Right kidney (tissue), 1 donor: ENCODE results near the gene TMEM150C.
"Not testable (repeated sequence)": the region's sequence is repeated elsewhere in the genome, so short reads cannot be mapped to it uniquely, and the experiment has no call there.

Source experiments
- DNase-seq: peaks from one replicate; pipeline ENCODE4 v3.0.0-alpha.2; 2016

The TMEM150C gene

DNA sequence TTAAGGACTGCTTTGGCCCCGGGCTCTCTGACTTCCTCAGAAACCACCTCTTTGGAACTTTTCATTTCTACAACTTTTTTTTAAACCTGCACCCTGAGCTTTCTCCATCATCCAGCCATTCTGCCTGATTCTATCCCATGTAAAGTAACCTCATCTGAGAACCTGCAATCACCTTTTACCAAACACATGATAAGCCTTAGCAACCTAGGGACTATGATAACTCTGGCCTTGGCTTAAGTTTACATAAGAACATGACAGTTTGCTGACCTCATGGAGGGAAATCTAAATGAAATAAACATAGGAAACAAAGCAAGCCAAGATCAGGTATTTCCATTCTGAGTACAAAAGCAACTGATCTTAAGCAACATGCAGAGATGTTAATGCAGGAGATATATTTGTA lies 15.7 kb upstream of the TMEM150C start:
- DNase-seq: no peak

DNA sequence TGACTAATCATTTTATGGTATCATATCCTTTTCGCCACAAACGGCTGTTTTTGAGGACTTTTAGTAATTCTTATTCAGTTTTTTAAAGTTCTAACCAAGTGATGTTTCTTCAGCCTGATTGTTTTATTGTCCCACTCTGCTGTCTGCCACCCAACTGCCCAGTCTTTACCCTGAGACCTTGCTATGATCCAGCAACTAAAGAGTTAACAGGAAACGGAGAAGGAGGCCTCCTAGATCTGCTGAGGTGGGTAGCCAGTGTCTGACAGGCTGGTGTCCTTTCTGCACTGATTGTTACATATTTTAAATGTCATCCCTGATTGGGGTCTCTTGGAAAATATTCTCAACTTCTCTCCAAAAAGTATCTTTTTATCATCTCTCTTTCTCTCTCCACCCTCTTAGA lies 7.9 kb upstream of the TMEM150C start:
- DNase-seq: no peak

GRCh38 chr4:82569076-82569475 lies 7.3 kb upstream of the TMEM150C start:
- DNase-seq: no peak

DNA sequence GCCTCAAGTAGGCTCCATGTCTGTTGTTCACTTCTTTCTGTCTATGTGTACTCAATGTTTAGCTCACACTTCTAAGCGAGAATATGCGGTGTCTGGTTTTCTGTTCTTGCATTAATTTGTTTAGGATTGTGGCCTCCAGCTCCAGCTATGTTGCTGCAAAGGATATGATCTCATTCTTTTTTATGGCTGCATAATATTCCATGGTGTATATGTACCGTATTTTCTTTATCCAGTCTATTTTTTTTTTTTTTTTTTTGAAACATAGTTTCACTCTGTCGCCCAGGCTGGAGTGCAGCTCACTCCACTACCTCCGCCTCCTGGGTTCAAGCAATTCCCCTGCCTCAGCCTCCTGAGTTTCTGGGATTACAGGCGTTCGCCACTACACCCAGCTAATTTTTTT lies 5.7 kb upstream of the TMEM150C start:
- DNase-seq: no peak

- DNase-seq: no peak
Observed at GRCh38 chr4:82562564-82562854, 721 bp upstream of the TMEM150C start.

DNA sequence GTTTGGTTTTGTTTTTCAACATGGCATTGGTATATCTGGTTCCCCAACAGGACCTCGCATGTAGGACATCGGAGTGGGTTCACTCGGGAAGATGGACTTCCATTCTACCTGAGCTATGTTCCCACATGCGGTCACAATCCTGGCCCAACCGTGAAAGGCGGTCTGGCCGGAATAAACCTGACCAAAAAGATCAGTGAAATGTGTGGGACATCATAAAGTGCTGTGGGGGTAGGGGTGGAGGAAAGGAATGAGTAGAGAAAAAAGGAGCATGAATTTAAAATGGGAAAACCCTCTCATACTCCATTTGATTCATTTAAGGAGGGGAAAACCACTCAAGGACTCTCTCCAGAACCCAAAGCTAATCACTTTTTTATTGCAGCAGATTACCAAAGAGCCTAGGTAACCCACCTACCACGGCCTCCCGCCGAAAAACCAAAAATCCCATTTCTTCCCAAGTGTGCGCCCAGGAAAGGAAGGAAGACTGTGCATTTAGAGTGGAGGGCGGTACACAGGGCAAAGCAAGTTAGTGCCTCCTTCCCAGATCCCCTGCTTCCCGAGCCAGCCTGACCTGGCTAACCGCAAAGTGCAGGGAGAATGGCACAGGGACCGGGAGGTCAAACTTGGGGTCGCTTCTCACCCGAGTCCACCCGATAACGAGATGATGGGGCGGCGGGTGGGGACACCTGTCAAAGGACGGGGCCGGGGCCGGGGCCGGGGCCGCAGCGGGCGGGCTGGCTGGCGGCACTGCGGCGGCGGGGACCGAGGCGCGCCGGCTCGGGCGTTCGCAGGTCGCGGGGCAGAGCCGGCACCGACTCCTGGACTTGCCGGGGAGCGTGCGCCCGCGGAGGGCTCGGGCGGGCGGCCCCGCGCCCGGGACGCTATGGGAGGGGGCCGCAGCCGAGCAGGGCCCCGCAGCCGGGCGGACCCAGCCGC lies 669 bp downstream of the TMEM150C start:
- peak; percentile 43 for DNase-seq

GRCh38 chr4:82559735-82560120 lies 2.1 kb downstream of the TMEM150C start:
- no peak for DNase-seq

- DNase-seq: not testable (repeated sequence)
Observed at GRCh38 chr4:82559090-82559734, 2.6 kb downstream of the TMEM150C start.

- DNase-seq: no peak
Observed at GRCh38 chr4:82555276-82555675, 6.5 kb downstream of the TMEM150C start.

DNA sequence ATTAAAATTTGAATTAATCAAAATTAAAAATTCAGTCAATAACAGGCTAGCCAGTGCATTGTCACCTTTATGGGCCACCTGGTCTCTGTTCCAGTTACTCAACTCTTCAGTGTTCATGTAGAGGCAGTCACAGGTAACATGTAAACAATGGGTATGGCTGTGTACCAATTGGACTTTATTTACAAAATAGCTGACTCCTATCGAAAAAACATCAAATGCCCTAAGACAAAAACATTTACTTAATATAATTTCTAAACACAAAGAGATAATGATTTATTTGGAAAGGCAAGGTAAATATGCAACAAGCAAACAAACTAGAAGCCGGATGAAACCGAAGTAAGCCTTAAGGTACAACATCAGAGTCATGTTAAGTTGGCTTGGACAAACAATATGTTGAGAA lies 8.8 kb downstream of the TMEM150C start:
- no peak for DNase-seq

- no peak for DNase-seq
Observed at GRCh38 chr4:82551734-82552133, 10.1 kb downstream of the TMEM150C start.

- not testable (repeated sequence) for DNase-seq
Observed at GRCh38 chr4:82547850-82548249, 13.9 kb downstream of the TMEM150C start.

- no peak for DNase-seq
Observed at GRCh38 chr4:82543131-82543530, 18.7 kb downstream of the TMEM150C start.

DNA sequence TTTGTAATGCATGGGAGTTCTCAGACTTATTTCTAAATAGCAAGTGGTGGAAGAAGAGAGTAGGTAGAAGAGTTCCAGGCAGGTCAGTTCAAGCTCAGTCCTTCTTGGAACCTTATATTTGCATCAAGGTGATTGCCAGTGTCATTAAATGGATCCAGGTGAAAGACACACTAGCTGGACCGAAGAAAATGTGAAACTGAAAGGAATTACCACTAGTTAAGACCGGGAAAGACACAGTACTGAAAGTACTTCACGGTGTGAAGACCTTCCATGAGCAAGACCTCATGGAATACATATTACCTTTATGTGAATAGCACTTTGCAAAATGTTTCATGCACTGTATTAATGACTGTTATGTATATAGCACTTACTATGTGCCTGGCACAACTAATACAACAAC lies 19.1 kb downstream of the TMEM150C start:
- no peak for DNase-seq

- DNase-seq: no peak
Observed at GRCh38 chr4:82529322-82529721, 32.5 kb downstream of the TMEM150C start.

- DNase-seq: no peak
Observed at GRCh38 chr4:82528868-82529267, 32.9 kb downstream of the TMEM150C start.

DNA sequence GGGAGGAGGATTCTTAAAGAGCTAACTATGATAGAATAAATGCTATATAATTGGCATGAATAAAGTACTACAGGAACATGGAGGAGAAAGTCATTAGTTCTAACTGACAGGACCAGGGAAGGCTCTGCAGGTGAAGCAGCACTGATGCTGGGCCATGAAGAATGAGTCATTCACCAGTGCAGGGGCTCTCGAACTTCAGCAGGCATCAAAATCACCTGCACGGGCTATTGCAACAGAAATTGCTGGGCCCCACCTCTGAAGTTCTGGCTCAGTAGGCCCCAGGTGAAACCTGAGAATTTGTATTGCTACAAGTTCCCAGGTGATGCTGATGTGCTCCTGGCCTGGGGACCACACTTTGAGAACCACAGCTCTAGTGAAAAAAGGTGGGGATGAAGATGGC lies 33.7 kb downstream of the TMEM150C start:
- no peak for DNase-seq

GRCh38 chr4:82525307-82525911 lies 36.4 kb downstream of the TMEM150C start:
- DNase-seq: peak; percentile 18

- DNase-seq: no peak
Observed at GRCh38 chr4:82524570-82525152, 37.1 kb downstream of the TMEM150C start.

DNA sequence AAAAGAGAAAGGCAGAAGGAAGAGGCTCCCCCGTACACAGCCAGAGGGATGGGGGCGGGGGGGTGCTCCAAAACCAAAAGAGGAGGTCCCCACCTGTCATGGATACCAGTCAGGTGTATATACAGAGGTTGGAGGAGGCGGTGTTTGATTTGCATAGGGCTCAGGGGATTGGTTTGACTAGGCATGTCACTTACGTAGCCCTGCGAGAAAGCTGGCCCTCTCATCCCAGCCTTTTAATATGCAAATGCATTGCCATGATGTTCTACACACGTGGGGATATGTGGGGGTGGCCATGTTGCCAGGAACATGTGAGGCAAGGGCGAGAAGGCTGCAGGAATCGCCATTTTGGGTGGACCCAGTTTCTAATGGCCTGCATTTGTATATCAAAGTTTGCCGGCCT lies 38.6 kb downstream of the TMEM150C start:
- no peak for DNase-seq

- DNase-seq: no peak
Observed at GRCh38 chr4:82522472-82522871, 39.3 kb downstream of the TMEM150C start.

DNA sequence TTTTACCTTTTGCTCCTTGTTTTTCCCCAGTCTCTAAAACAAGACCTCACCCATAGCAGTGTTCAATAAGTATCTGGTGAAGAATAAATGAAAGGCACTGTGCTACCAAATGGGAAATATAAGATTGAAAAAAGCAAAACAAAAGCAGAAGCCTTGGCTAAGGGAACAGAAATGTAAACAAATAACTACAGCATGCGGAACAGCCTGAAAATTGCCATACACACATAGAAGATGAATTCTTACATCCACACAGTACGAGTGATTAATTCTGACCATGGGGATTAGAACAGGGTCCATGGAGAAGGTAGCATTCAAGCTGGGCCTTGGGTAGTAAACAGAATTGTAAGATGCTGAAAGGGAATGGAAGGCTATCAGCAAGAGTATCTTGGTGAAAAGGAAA lies 40.5 kb downstream of the TMEM150C start:
- DNase-seq: no peak

GRCh38 chr4:82519776-82520175 lies 42.0 kb downstream of the TMEM150C start:
- DNase-seq: no peak
